ENCODE results near the gene GULP1.

GULP1 gene

GRCh38 chr2:188628989-188629752, 337.5 kb downstream of the GULP1 start:
- in situ Hi-C loops (cut with MboI; ENCODE audit: low sequenced_read_pairs): no loop called here

GRCh38 chr2:188629753-188630527, 338.3 kb downstream of the GULP1 start:
- in situ Hi-C loops (cut with MboI; ENCODE audit: low sequenced_read_pairs): no loop called here

- in situ Hi-C loops (cut with MboI; ENCODE audit: low sequenced_read_pairs): no loop called here
Observed at GRCh38 chr2:188631037-188631809, 339.5 kb downstream of the GULP1 start.

- in situ Hi-C loops (cut with MboI; ENCODE audit: low sequenced_read_pairs): no loop called here
Observed at GRCh38 chr2:188634656-188635055, 343.0 kb downstream of the GULP1 start.

Measured in hTERT RPE-1 (cell line).